ENCODE measurements around the gene RBM26.

Gene RBM26

DNA sequence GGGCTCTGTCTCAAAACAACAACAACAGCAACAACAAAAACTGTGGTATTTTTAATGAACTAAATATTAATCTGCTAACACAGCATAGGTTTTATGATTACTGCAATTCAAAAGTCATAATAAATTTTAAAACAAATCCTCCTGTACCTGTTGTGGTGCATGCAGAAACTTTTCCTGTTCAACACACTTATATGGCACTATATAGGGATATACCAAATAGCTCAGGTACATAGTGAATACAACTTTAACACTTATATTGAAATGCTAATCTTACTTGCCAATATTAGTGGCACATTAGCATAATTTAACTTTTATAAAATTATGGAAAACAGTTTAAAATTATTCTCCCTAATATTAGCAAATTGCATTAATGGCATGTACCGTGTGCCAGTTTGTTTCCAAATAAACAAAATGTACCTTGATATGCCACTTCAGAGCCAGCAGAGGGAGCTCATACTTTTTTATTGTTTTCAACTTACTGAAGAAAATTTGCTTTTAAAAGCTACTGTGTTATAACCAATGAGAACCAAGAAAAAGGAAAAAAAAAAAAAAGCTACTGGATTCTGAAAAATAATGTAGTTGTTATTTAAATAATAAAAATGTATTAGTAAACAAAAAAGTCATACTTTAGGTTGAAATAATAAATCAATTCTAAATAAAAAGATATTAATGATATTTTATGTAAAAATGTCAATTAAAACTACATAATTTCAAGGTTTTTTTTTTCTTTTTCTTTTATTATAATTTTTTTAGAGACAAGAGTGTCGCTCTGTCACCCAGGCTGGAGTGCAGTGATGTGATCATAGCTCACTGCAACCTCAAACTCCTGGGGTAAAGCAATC lies 18.0 kb upstream of the RBM26 start:
- peak; percentile 57 for DNase-seq (ENCODE audit: low read depth)

DNA sequence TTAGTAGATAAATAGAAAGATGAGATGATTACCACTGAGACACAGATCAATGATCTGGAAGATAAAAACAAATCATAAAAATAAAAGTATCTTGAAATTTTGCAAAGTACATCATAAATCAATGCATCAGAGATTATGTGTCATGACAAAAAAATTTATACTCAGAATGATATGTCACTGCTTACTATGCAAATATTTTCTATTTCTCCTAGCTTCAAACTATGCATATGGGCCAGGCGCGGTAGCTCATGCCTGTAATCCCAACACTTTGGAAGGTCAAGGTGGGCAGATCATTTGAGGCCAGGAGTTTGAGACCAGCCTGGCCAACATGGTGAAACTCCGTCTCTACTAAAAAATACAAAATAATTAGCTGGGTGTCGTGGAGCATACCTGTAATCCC lies 17.3 kb upstream of the RBM26 start:
- DNase-seq (ENCODE audit: low read depth): no peak

DNA sequence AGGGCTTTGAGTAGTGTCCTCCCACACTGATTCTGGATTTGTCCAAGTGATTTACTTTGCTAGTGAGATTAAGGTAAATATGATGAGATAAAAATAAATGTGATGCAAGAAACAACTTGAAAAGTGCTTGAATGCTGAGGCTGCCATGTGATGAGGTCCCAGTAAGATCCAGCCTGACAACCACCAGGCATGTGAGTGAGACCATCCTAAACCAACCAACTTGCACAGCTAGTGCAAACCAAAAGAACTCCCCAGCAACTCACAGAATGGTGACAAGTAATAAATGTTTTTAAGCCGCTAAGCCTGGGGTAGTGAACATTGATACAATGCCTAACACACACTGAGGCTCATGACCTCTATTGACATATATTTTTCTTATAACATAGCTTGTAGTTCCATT lies 13.3 kb upstream of the RBM26 start:
- DNase-seq (ENCODE audit: low read depth): no peak

DNA sequence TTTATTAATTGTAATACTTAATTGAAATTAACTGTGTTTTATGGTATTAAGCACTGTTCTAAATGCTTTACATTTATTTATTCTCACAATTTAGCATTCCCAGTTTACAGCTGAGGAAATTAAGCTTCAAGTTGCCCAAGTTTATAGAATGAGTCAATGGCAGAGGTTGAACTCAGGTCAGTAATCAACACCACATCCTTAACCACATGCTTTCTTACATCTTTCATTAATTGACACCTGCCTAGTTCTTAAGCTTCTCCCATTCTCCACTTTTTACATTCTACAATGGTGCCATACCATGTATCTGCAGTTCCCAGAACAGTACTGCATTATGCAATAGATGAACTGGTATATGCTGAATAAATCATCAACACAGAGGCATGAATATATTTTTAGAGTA lies 11.7 kb upstream of the RBM26 start:
- no peak for DNase-seq (ENCODE audit: low read depth)

DNA sequence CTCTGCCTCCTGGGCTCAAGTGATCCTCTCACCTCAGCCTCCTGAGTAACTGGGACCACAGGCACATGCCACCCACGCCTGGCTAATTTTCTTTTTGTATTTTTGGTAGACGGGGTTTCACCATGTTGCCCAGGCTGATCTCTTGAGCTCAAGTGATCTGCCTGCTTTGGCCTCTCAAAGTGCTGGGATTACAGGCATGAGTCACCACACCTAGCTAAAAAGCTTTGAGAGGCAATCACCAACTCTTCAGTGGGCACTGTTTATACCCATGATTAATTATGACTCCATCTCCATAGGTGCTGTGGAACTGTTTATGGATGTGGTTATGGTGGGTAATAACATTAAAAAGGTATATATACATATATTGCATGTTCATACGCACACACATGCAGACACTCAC lies 7.5 kb upstream of the RBM26 start:
- DNase-seq (ENCODE audit: low read depth): no peak

DNA sequence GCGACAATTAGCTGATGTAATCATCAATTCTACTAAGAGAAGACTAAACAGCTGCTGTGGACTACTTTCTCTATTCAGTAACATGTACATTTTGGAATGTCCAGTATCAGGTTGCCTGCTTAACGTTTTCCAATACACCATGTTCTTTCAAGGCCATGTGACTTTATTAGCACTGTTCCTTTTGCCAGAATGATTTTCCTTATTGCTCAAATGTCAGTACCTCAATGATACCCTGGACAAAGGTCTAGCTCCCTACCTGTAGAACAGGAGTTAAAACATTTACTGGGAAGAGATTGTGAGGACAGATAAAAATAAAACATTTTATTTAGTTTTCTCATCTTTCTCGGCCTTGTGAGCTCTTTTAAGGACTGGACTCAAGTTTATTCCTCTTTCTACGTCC lies 3.8 kb upstream of the RBM26 start:
- no peak for DNase-seq (ENCODE audit: low read depth)

DNA sequence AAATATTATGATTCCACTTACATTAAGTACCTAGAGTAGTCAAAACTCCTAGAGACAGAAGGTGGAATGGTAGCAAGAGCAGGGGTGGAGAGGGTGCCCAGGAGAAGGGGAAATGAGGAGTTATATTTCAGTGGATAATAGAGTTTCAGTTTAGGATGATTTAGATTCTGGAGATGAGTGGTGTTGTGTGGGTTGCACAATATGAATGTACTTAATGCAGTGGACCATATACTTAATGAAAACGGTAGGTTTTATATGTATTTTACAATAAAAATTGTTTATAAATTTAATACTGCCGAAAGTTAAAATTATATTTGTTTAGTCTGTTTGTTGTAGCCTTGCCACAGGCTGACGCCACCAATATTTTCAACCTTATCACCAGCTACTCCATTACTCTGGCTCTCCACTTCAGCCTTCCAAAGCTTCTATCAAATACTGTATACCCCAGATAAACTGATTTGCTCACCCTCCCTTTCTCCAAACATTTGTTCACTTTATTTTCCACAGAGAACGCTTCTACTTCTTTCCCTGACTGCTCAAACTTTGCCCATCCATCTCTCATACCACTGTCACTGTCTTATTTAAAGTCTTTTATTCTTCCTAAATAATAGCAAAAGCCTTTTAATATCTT lies 1.4 kb upstream of the RBM26 start:
- no peak for DNase-seq (ENCODE audit: low read depth)

DNA sequence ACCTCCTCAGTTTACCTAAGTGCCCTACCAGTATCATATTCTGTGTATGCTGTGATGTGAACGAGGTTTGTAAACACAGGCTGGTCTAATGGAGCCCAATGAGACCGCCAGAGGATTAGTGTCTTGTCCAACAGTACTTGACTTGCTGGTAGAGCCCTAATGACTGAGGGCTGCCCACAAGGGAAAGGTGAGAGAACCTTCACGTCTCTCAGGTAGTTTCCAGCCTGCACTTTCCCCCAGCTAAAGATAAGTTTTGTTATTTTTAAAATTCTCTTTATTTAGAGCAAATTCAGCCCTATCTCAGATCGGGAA lies 498 bp upstream of the RBM26 start:
- DNase-seq (ENCODE audit: low read depth): no peak

DNA sequence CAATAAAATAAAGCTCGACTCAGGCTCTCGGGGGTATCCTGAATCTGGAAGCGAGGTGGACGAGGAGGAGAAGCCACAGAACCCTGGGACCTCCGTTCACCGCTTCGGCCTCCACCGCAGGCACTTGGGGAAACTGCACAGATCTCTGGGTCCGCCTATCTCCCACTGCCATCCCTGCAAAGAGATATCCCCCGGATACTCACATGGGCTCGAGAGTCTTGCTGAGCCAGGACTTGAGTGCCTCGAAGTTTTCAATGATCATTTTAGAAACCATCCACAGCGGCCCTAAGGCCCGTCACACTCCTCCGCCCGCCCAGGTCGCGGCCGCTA lies 589 bp downstream of the RBM26 start:
- DNase-seq (ENCODE audit: low read depth): no peak

DNA sequence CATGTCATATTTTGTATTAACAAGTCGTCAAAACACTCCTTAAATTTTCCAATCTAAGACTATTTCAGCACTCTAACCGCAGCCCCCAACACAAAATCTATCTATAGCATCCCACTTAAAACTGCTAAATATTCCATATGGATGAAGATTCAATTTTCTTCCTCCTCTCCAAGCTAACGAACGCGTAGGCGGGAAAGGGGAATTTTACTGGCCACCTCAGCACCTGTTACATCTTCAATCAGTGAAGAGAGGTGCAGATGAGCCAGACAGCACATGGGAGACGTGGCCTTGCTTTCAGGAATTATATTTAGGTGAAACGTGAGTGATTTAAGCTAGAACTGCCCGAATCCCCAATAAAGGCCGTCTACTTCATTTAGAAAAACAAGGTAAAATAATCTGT lies 1.1 kb downstream of the RBM26 start:
- DNase-seq (ENCODE audit: low read depth): no peak

DNA sequence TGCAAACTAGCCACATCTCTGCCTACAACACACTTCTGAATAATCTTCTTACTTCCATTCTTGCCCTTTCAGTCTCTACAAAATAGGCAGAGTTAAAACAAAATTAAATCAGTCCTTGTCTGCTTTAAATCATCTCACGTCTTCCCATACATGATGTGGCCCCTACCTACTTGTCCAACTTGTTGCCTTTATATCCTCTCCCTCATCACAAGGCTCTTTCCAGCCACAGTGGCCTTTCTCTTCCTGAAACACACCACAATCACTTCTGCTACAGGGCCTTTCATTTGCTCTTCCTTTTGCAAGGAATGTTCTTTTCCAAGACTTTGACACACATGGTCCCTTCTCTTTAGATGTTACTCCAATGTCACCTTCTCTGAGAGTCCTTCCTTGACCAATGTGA lies 1.7 kb downstream of the RBM26 start:
- DNase-seq (ENCODE audit: low read depth): no peak

DNA sequence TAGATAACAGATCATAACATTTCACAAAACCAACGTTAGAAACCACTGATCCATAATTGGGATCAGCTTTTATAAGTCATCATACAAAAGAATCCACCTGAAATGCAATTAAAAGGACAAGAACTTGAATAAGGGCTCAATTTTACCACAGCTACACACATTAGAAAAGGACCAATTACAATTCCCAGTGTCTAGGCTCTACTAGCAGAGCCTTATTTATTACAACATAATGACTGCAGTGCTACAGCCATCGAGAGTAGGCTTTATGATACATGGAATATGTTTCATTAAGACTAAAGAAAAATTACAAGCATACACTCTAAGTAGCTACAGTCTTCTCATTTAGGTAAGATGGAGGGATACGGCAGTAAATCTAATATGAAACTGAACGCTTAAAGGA lies 2.9 kb downstream of the RBM26 start:
- DNase-seq (ENCODE audit: low read depth): no peak

DNA sequence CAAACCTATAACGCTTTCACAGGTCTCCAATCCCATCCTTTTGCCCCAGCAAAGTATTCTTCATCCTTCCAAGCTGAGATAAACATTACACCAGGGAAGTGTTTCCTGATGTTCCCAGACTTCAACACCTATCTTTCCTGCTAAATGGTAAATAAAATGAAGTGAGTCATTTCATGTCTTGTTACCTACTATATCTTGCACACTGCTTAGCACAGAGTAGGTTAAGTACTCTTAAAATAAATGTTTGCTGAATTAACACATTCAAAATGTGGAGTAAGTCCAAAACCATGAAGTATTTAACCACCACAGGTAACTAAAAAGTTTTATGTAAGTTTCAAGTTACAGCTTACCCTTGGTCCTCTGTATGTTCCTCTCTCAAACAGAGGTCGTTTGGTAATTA lies 3.4 kb downstream of the RBM26 start:
- DNase-seq (ENCODE audit: low read depth): no peak

DNA sequence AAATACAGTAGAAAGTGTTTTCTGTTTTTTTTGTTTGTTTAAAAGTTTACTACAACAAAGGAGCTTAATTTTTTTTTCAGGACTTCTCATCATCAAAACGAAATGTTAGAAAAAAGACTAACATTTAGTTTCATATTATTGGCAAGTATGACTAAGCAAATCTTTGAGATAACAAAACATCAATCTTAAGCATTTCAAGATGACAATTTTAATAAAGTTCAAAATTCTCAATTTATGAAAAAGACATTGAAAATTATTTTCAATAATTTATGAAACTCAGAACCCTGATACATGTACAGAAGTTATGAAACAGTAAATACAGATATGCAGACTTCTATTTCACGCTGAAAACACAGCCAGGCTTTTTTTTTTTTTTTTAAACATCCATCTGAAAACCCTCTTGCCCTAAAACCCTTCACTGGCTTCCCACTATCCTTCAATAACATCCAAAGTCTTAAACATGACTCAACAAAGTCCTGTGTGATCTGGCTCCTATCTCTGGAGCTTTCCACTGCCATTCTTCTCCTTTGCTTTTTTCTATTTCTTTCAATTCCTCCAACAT lies 3.9 kb downstream of the RBM26 start:
- DNase-seq (ENCODE audit: low read depth): peak; percentile 45

DNA sequence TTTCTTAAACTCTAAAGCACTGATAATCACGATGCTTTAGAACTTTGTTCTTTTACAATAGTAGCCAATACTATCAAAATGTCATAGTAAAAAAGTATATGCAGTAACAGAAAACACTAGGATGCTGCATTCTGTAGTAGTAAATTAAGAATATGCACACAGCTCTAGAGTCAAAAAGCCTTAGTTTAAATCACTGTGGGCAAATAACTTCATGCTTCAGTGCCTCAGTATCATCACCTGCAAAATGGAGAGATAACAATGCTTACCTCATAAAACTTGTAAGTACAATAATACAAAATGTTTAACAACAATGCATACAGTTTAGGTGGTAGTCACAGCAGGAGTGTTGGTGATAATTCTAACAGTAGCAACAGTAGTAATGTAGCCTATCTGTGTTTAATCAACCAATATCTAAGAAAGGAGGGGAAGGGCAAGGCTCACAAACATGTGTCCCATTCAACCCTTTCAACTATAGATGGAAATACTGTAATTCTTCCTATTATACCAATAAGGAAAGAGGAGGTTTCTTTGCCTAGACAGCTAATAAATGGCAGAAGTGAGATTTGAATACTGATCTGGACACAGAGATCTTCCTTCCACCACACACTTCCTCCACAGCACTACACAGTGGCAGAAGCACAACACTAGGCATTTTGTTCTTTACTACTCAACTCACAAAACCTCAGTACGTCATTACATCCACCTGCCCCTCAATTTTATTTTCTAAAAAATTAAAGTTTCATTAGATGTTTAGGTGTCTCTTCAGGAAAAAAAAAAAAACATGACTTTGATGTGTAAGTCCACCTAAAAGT lies 4.6 kb downstream of the RBM26 start:
- no peak for DNase-seq (ENCODE audit: low read depth)

DNA sequence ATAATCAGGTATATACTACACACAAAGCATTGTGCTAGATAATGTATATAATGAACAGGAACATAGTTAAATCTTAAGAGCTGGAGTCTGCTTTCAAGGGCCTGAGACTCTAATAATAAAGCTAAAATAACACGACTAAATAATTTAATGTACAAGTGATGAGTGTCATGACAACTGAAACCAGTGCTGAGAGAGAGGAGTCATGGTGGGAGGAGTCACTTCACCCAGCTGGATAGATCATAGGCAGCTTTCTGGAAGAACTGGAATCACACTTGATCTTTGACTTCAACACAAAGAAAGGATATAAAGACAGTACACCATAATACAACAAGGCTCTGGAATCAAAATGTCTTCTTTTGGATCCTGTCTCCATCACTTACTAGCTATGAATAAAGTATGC lies 7.1 kb downstream of the RBM26 start:
- peak; percentile 29 for DNase-seq (ENCODE audit: low read depth)

DNA sequence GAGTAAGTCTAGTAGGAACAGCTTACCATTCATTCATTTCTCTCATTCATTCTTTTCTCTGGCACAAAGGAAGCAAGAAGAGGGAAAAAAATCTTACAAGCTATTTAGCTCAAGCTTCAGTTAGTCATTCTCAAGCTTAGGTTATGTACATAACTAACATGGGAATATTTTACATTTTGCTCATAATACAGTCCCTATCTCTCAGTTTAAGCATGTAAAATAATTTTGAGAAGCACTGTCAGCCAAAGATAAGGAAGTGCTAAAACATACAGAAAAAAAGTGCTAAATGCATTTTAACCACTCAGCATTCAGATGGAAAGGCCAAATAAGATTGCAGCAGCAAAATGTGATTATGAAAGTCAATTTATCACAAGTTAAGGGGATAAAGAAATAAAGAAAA lies 7.9 kb downstream of the RBM26 start:
- DNase-seq (ENCODE audit: low read depth): no peak

DNA sequence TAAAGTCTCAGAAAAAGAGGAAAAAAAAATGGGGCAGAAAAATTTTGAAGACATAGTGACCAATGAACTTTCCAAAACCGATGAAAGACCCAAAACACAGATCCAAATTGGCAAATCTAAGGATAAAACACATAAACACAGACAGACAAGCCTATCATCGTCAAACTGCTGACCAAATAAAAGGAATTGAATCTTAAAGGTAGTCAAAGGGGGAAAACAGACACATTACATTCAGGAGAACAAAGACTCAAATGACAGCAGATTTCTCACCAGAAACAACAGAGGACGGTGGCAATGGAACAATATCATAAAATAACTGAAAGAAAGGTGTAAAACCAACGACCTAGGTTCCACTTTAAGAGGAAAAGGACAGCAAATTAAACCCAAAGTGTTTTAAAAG lies 10.2 kb downstream of the RBM26 start:
- no peak for DNase-seq (ENCODE audit: low read depth)

DNA sequence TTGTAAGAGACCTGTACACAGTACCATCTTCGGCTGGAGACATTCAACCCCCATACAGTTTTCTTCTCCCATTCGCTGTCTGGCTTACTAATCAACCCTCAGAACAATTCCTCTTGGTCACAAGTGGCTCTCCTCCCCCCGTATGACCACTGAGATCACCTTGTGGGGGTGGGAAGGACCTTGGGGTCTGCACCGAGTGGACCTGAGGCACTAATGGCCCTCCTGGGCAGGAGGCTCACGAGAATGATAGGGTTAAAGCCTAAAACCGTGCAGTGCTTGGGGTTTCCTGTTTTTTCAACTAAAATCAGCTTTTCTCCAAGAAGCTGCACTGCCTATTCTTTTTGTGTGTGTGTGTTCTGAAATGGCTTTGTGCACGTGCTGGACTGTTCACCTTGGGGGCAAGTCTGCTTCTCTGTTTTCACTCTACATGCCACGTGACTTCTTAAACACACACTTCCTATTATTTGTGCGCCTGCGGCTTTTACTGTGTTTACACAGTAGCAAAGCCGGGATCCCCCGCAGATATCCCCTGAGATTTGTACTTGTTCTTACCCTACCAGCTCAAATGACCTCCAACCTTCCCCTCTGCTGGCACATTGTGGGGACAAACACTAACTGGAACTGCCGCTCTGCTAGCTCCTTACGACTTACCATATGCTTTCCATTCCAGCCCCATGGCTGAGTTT lies 12.3 kb downstream of the RBM26 start:
- DNase-seq (ENCODE audit: low read depth): no peak

DNA sequence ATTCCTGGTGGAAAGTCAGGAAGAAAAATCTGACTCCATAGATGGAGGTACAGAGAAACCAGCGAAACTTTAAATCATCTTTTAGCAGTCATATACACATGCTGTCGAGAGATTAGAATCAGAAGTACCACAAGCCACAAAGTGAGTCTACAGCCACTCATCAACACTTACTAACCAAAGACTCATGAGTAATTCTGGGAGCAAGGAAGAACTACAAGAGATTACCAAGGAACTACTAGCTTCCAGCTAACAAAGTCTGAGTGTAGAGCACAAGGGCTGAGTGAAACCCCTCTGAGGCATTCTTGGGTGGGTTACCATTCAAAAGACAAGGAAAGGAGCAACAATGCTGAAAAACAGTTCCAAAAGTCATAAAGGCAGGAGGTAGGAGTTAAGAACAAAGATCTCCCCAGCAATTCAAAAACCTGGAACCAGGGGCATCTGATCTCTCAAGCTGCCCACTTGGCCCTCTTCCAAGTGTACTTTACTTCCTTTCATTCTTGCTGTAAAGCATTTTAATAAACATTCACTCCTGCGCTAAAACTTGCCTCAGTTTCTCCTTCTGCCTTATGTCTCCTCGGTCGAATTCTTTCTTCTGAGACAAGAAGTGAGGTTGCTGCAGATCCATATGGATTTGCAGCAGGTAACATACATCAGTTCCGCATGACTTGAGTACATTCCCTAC lies 13.0 kb downstream of the RBM26 start:
- peak; percentile 86 for DNase-seq (ENCODE audit: low read depth)

DNA sequence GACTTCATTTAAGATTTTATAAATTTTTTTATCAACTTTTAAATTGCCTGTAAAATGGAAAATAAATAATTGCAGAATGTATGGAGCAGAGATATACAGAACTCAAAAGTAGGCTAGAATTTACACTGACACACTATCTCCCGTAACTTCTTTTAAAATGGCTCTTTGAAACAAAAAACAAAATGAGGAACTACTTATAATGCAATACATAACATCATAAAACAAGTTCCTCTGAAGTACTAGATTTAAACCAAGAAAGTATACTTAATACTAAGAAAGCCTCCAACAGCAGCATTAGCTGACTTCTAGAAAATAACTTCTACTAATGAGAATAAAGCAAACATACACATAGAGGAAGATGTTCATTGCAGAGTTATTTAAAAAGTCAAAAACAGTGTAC lies 17.0 kb downstream of the RBM26 start:
- DNase-seq (ENCODE audit: low read depth): no peak

DNA sequence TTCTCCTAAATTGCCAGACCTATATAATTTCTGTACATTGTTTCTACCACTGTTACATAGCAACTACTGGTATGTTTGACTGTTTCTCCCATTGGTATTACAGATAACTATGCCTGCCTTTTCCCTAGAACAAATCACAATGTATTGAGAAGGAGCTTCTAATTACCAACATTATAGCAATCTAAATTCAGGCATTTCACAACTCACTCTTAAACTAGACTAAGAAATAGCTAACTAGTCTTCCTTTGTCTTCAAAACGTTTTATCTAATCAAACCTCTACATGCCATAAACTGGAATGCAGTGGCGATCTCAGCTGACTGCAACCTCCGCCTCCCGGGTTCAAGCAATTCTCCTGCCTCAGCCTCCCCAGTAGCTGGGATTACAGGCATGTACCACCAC lies 18.2 kb downstream of the RBM26 start:
- no peak for DNase-seq (ENCODE audit: low read depth)
